Measurements from ENCODE around the gene MYO16.
A peak's percentile ranks its signal among the peaks of the same experiment; 100 is the strongest.
"Not testable (repeated sequence)": the region's sequence is repeated elsewhere in the genome, so short reads cannot be mapped to it uniquely, and the experiment has no call there.

Gene MYO16

DNA sequence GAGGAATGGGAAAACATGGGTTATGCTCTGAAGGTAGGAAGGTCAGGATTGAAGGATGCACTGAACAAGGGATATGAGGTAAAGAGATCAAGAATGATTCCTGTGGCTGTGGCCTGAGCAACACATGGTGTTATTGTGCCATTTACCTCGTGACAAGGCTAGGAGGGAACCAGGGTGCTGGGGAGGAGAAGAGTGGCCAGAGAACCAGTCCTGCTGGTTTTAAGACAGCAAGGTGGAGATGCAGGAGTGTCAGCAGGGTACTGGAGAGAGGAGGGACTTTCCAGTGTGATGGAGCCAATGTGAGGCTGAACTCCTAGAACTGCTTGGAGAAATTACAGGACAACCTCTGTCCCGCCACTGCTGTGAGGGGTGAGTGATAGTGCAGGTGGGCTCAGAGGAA, 282.4 kb downstream of the MYO16 start:
- DNase-seq: no peak

DNA sequence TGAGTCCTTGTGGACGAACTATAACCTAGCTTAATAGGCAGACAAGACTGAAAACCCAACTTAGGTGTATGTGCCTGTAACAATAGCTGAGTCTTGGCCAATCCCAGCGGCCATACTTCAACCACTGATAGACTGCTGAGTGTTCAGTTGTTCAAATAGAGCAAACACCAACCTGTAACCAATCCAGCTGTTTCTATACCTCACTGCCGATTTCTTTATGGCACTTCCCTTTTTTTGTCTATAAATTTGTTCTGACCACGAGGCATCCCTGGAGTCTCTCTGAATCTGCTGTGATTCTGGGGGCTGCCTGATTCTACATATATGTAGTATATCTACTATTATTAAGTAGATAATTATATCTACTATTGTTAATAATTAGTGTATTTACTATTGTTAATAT, 284.3 kb downstream of the MYO16 start:
- DNase-seq: not testable (repeated sequence)

DNA sequence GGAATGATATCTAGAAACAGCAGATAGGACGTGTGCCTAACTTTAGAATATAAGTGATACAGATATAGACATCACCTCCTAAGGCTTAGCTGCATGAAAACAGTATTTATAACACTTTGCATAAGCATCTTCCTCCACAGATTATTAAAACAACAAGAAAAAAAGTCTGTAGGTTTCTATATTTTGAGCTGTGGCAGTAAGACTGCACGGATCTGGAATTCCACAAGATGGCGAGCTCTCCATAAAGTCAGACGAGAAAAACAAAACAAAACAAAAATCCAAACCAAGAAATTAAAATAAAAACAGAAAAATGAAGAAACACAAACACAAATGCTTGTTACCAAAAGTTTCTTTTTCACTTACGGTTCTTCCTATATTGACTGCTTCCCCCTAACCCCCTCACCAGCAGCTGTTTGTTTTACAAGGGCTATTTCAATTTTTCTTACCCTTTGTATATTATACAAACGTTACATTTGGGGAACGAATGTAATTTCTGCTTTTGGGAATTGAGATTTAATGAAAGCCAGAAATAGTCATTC, 285.8 kb downstream of the MYO16 start:
- peak; percentile 10 for DNase-seq

DNA sequence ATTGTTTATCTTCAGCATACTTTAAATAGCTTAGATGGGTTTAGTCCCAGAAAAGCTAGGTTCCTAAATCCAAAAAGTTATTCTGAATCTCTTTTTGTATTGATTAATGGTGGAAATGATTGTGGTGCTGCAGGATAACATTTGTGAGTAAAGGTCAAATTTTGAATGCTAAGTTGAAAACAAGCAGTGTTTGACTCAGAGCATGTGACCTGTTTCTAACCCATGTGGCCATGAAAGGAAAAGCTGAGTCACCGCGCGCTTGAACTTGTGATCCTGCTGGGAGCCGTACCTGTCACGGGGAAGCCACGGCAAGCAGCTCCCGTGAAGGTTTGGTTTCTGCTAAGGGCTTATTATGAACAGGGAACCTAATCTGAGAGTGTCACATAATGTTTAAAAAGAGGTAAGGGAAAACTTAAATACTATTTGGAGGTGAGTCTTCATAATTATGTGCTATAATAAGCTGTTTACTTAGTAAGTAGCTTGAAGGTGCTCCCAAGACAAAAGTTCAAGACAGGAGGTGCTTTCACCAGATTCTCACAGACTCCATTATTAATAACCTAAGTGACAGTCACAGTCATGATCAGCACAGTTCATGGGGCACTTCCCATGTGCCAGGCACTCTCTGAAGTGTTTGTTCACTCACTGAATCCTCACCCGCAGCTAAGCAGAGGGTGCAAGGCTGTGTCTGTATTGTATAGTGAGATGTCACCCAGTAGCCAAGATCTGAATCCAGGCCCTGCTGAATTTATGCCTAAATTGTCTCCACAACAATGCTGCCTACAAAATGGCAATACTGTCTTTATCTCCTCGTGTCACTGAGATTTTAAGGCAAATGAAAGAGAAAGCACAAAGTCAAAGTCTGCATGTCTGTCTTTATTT, 286.5 kb downstream of the MYO16 start:
- peak; percentile 92 for DNase-seq

DNA sequence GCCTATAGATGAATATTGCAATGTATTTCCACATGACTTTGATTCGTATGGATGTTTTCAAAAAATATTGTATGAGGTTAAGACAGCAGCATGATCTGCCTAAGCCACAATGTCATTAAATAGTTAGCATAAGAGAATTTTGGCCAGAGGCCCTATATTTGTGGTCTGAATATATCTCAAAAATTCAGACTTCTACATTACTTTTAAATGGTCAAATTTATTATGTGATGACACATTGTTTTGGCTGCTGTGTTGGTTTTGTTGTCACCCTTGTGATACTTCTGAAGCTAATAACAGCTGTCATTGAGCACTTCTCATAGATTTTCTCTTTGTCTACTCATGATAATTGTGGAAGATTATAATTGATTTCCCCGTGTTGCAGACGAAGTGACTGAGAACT, 288.2 kb downstream of the MYO16 start:
- DNase-seq: no peak

DNA sequence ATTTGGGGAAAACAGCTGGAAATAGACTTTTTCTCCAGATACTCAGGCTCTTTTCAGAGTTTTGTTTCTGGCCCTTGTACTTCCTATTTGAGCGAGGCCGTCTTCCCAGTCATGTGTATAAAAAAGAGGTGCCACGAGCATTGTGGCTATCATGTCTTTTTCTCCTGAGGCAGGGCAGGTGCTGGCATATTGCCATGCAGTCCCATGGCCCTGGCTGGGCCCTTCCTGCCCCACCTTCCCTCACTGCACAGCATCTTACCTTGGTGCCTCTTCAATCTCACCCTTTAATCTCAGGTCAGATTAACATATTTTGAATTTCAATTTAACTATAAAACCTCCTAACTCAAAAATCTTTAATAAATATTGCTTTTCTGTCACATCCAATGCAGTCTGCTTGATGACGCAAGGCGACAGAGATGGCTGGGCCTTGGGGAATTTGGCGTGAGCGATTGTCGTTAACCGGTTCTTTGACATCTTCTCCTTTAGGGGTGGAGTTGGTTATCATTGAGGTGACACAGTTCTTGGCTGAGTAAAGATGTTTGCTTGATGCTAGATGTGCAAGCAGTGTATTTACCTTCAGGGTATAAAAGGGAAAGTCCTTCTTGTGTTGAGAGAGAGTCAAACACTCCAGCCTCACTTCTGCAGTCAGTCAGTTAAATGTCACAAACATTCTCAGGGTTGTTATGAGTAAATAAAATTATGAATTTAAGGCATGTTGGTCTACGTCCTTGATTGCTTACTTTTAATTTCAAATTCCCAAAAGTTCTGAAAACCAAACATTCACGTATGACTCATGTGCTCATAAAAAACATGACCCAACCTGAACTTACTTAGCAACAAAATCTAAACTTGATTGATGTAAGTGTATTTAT, 289.9 kb downstream of the MYO16 start:
- peak; percentile 77 for DNase-seq

DNA sequence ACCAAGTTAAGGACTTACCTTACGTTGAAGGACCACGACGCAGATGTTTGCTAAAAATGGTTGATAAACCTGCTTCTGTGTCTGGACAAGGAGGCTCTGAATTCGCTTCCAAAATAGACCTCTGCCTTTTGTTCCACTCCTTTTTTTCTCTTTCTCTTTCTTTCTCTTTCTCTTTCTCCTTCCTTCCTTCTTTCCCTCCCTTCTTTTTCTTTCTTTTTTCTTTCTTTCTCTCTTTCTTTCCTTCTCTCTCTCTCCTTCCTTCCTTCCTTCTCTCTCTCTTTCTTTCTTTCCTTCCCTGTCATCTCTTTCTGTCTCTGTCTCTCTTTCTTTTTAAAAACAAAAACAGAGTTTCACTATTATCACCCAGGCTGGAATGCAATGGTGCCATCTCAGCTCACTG, 290.7 kb downstream of the MYO16 start:
- no peak for DNase-seq

DNA sequence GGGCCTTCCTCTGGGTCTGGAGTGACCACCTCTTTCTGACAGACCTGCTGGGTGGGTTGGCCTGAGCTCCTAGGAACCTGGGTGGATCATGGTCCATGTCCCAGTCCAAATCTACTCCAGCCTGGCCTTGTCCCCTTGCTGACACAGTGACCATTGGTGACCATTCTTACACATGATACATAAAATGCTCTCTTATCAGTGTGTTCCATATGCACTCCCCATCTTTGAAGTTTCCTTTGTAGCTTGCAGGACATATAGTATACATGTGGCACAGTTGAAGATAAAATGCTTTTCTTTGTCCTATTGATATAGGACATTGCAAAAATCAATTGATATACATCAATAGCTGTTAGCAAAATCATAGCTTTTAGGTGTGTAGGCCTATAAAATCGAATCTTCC, 291.8 kb downstream of the MYO16 start:
- no peak for DNase-seq

DNA sequence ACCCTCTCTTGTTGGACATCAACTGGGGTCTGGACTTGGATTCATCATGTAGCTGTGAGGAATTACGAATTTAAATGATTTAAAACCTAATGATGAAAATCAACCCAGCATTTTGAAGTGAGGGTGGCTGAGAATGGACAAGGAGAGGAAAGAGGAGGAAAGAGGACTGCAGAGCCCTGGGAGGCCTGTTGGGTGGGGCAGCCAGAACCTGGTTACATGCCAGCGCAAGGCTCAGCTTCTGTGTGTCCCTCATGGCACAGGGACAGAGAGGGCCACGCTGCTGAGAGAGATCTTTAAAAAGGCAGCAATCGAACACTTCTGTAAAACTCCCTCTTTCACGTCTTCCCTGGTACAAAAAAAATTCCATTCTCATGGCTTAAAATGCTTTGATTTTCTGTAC, 292.7 kb downstream of the MYO16 start:
- no peak for DNase-seq

DNA sequence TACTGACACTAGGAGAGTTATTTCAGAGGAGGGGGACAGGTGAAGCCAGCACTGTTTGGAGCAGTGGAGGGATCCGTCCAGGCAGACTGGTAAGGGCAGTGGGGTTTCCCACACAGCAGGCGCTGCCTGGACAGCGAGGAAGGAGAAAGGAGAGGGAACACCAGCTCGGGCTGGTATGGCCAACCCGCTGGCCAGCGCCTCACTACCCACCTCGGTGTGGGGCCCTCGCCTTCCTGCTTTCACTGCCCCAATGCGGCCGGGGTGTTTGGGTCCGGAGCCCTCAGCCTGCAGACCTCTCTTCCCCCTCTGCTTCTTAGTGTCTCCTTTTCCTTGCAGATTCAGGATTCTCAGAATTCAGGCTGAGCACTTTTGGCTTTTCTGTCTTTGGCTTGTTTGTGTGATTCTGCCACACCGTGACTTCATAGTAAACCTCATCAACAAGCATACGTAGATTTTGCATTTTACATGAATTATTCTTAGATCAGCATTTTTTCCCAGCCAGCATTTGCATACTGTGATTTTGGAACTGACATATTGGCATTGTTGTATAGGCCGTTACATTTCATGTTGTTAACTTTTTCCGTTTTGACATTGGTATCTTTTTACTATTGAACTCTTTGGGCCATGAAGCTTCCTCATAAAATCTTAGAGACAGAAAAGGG, 294.1 kb downstream of the MYO16 start:
- DNase-seq: no peak

DNA sequence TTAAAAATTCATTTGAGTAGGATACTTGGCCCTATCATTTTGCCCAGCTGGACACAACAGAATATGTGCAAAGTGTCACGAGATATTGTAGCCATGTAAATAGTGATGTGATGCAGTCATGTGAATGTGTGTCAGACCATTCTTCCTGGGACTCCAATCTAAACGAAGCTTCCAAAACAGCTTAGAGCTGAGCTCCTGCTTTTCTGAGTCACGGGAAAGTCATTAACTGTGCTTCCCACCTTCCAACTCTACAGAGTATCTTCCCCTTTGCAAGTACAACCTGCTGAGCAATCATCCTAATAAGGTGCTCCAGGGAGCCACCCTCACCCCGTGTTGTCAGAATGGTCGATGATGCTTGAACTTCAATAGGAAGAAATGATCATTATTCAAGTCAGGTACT, 294.7 kb downstream of the MYO16 start:
- DNase-seq: no peak

DNA sequence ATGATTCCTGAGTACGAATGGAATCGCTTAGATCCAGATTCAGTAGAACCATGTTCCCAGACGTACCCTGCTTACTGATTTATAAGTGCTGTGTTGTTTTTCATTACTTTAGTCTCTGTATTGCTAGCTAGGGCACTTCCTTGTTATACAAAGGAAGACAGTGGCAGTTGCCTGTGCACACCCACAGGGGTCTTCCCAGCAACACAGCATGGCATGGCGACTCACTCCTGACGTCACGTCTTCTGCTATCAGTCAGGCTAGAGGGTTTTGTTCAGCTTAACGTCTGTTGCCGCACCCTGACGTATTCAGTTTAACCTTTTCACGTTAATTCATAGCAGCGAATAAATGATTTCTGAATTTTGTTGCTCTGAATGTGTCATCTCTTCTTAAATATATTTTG, 295.1 kb downstream of the MYO16 start:
- DNase-seq: no peak

DNA sequence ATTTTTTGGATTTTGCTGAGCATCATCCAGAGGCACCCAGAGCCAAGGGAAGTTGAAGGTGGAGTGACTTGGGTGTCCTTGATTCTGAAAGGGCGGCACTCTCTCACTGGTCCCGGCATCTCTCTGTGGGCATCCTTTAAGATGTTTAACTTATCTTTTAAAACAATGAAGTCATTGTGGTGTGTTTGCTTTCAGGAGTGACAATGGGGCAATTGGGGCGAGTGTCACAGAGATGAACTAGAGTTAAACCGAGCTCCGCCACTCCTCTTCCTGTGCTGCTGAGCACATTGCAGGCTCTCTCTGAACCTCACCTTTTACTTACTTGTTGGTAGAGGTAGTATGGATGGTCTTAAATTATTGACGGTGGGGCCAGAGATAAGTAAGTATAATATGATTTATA, 295.7 kb downstream of the MYO16 start:
- DNase-seq: no peak

DNA sequence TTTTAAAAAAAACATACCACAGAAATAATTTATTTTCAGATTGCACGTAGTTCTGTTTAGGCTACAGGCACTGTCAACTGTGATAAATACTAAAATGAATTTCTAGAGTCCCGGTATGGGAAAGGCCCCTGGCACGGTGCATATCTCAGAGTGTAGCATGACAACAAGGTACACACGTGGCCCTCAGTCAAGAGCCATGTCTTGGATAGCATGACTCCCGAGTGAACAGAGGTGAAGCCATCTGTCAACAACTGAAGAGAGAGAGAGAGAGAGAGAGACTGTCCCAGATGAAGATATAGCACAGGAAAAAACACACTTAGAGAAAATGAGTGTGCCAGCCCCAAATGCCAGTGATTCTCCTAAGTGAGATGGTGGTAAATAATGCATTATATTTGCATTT, 297.5 kb downstream of the MYO16 start:
- DNase-seq: no peak

DNA sequence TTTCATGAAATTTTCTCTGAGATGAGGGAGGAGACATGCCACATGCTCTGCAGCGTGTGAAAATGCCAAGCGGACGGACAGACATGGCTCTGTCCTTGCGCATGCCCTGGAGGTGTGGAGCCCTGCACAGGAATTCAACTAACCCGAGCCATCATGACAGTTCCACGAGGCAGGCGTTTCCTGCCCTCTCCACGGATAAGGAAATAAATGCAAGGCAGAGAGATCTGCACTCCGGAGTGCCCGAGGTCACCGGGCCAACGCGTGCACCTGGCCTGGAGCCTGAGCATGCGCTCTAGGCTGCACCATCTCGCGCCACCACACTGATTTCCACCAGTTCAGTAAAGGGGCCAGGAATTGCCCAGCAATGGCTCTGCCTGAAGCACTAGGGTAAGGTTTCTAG, 298.2 kb downstream of the MYO16 start:
- no peak for DNase-seq

DNA sequence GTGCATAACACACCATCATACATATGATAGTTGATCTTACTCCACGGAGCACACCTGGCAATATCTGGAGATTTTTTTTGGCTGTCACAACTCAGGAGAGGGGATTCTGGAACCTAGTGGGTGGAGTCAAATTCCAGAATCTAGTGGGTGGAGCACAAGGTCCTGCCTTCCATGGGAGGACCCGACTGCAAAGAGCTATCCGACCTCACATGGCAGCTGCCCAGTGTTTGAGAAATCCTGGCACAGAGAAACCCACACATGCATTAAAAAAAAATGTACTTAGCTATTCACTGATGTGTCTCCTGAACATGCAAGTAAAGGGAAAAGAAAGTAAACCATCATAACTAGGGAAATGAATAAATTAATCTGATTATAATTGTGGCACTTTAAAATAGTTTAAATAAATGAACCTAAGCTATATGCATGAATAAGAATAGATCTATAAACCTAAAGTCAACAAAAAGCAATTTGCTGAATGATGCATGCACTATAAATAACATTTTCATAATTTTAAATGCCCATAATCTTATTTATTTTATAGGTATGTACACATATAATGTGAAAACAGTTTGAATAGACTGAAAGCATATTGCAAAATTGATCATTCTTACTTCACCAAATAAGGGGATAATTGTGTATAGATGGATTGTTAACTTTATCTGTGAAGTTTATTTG, 300.3 kb downstream of the MYO16 start:
- DNase-seq: peak; percentile 23

DNA sequence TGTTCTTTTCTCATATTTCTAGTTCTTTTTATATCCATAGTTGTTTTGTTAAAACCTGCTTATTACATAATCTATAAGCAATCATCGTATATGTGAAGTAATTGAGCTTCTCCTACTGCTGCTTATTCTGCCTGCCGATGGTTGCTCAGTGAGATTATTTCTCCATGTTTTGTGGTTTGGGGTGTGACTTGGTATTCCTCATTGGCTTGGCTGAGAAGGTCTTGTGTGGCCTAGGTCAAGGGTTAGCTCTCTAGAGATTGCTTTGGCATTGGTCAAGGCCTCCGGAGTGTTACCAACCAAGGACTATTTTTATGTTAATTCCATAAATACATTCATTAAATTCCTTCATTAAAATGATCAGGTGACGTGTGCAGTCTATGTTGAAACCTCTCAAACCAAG, 302.8 kb downstream of the MYO16 start:
- DNase-seq: no peak

DNA sequence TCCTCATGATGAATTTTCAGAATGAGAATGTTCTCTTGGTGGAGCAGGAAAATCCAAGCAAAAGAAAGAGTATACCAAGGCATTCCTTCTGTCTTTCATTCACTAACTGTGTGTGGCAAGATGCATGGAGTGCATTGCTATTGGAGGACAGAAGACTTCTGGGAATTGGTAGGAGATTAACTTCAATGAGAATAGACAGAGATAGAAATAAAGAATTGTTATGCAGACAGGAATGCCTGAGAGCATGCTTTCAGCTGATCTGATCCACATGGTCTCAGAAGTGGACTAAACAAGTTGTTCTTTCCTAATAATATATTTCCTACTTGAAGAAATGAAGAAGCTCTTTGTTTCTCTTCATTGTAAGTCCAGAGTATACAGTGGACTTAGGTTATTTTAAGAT, 303.6 kb downstream of the MYO16 start:
- DNase-seq: no peak

DNA sequence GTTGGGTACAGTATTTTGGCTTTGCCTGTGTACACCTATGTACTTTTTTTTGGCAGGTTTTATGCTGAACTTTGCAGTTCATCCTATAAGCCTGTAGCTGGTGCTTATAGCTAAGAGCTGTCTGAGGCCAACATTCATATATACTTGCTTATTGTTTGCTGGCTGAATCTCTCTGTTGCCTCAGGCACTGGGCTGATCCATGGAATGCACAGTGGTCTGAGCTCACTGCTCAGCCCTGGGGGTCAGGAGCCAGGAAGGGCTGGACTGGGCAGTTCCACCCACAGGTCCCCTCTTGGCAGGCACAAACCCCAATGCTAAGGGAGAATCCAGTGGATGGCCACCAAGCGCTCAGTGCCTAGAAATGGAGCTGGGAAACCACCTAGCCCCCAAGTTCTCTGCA, 308.7 kb downstream of the MYO16 start:
- DNase-seq: no peak

DNA sequence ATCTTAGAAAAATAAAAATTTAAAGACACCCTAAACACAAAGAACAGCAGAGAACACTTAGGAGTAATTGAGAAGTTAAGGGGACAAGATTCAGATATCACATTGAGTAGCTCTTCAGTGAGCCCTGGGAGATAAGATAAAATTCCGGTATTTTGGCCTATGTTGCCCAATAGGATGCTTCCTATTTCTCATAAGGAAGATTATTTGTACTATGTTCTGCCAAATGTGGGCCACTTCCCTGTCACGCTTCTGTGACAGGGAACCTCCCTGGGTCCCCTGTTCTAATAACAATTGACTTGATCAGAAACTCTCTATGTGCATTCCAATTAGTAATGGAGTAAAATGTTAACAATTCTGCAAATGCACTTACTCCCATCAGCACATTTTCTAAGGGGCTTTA, 310.7 kb downstream of the MYO16 start:
- no peak for DNase-seq

DNA sequence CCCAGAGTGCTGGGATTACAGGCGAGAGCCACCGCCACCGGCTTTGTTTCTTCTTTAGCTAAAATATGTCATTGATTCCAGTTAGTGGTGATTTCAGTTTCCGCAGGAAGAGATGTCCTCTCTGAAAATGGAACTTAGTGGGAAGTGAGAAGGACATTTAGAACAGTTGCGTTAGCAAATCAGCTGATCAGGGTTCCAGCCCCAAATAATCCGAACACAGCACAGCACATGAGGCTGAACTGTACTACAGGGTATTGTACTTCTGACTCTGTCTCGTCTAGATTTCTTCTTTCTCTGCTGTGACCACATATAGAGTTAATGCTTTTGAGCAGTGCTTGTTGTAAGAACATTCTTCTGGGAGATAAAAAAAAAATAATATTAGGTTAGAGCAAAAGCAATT, 314.4 kb downstream of the MYO16 start:
- DNase-seq: no peak

DNA sequence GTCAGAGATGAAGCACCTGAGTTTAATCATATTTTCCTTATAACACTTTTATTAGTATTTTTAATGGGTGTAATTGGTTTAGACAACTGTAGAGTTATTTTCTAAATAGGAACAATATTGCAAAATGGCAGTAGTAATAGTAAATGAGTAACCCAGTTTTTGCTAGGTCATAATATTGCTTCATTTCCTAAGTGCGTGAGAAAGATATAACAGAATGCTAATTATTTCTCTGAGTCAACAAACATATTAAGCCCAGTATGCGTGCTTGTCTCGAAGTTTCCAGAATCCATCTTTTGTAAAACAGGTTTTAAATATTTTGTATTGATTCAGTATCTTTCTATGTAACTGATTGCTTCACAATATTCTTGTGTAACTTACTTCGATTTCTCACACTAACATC, 315.3 kb downstream of the MYO16 start:
- no peak for DNase-seq

DNA sequence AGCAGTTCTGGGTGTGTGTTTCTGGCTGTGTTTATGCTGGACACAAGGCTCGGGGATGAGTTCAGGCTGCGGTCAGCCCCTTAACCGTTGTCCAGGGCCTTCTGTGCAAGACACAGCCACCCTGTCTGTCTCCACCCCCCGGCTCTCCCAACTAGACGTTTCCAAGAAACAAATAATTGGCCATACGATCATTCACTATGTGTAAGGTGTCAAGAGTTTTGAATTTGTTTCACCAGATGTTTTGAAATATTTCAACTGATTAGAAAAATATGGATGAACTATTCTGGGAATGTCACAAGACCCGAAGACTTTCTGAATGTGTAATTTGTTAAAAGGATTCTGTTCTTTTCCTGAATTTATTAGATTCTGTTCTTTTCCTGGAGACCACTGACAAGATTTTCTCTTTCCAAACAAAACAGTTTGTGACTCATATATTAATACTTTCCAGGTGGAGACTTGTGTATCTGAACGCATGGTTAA, 318.2 kb downstream of the MYO16 start:
- no peak for DNase-seq
